ENCODE measurements around the gene ATXN1. TPM values are rescaled to one million over a fixed set of nuclear protein-coding genes. Genes with fewer than 3 reads are reported as not detected.

The ATXN1 gene
- total and polyA plus RNA-seq, 2 of the 8 experiments (the other 6 are each of a cell fraction or from before 2014, with no cell fraction given), result 1.6 to 4.0 TPM

- Histone ChIP-seq H3K9ac (replicated peaks in 1 of 4; ENCODE audit: extremely low read depth in 1 of 4, low read depth in 3 of 4, low read length in 3 of 4) (no peak overlapping the region), H3K79me1 (ENCODE audit: low read depth, low read length) (no peaks in the 10 kb centered on the region), H4K20me1 (replicated peaks in 1 of 2; ENCODE audit: control insufficient read depth in 1 of 2, insufficient read depth in 2 of 2, low read length in 2 of 2) (no peaks in the 10 kb centered on the region), H3K36me3 (ENCODE audit: control insufficient read depth in 2 of 4, insufficient read depth in 4 of 4, low read length in 3 of 4) (no peaks in the 10 kb centered on the region), H3K23ac (ENCODE audit: insufficient read length) (no peak overlapping the region), H2BK12ac (ENCODE audit: low read depth, low read length) (no peak overlapping the region), H3K23me2 (ENCODE audit: low read depth, low read length) (no peaks in the 10 kb centered on the region), H3K4ac (replicated peaks; ENCODE audit: insufficient read length, low read depth, low read length) (no peak overlapping the region), H4K8ac (ENCODE audit: extremely low read depth, insufficient read depth, low read length) (no peak overlapping the region), H3K4me2 (ENCODE audit: insufficient read depth in 1 of 2, low read depth in 2 of 2, low read length in 2 of 2) (no peak overlapping the region), H4K5ac (ENCODE audit: insufficient read length, low read depth, low read length) (no peak overlapping the region), H2BK15ac (ENCODE audit: low read length) (no peak overlapping the region), H2BK20ac (ENCODE audit: low read length) (no peak overlapping the region), H3K56ac (replicated peaks; ENCODE audit: insufficient read length, low read depth, low read length) (no peak overlapping the region), H3K4me3 (ENCODE audit: extremely low read depth in 1 of 4, insufficient read depth in 2 of 4, low read depth in 3 of 4, low read length in 4 of 4) (no peak overlapping the region), H3K27ac (ENCODE audit: low read depth, low read length) (no peak overlapping the region), H2AFZ (ENCODE audit: low read length) (no peak overlapping the region), H3K79me2 (ENCODE audit: control insufficient read depth in 1 of 2, insufficient read depth in 2 of 2, low read length in 2 of 2) (no peaks in the 10 kb centered on the region), H2AK5ac (ENCODE audit: low read depth, low read length) (no peak overlapping the region), H2BK5ac (ENCODE audit: low read depth, low read length) (no peak overlapping the region), H3K9me3 (ENCODE audit: insufficient read depth in 2 of 2, low read depth in 1 of 2, low read length in 1 of 2) (no peaks in the 10 kb centered on the region), H3K4me1 (replicated peaks in 1 of 4; ENCODE audit: control insufficient read depth in 3 of 4, insufficient read depth in 4 of 4, low read length in 3 of 4) (peaks cover 0 to 5% (median 3%) of the 10 kb centered on the region in 4 experiments; a peak in 4 of 7 replicates), H2BK120ac (replicated peaks; ENCODE audit: low read depth, low read length) (no peak overlapping the region), H3K18ac (ENCODE audit: extremely low read depth, low read length) (no peak overlapping the region), H4K91ac (replicated peaks; ENCODE audit: insufficient read length, low read length) (no peak overlapping the region), H3K27me3 (replicated peaks in 1 of 4; ENCODE audit: control insufficient read depth in 3 of 4, extremely low read depth in 1 of 4, insufficient read depth in 3 of 4, low read length in 3 of 4) (no peaks in the 10 kb centered on the region), H3K14ac (ENCODE audit: insufficient read length) (no peak overlapping the region)
- no peak for DNase-seq (ENCODE audit: low read depth in 1 of 2, low spot score in 2 of 2)
- ChIA-PET POLR2A (ENCODE audit: partially characterized antibody) (no interaction called here), CTCF (ENCODE audit: partially characterized antibody) (interaction anchor here (0.6 to 2.0 kb wide), 7 partner anchors 9 to 1685 kb away, joined by 3 to 5 read pairs (median 3); no protein-coding TSS in a partner anchor)
- FAIRE-seq, result no peak
- 77% methylated on average over 2 of the region's 2 CpGs; no CpG with 5 or more reads in 1 of the 2 experiments for WGBS, 2 experiments (ENCODE audit: extremely low coverage in 1 of 2, insufficient coverage in 1 of 2, insufficient read length in 1 of 2, insufficient replicate concordance in 2 of 2, low coverage in 1 of 2, low lambda C conversion rate in 2 of 2, missing lambda C conversion rate in 1 of 2)
- no peak for TF ChIP-seq POLR2AphosphoS5 (IDR thresholded peaks at IDR 0.05; ENCODE audit: low read depth, low read length)
- no peak for TF ChIP-seq CHD1 (IDR thresholded peaks at IDR 0.05; ENCODE audit: low read depth, low read length)
- TF ChIP-seq NANOG (IDR thresholded peaks at IDR 0.05; ENCODE audit: insufficient read depth, low read depth, low read length, poor library complexity, severe bottlenecking), result no peak
- no peak for TF ChIP-seq JUND (IDR thresholded peaks at IDR 0.05; ENCODE audit: low read length)
- TF ChIP-seq RBBP5 (IDR thresholded peaks at IDR 0.05; ENCODE audit: borderline replicate concordance, low read depth, low read length), result no peak
- no peak for TF ChIP-seq TAF1 (IDR thresholded peaks at IDR 0.05; ENCODE audit: low read depth, low read length)
- no peak for TF ChIP-seq SAP30 (IDR thresholded peaks at IDR 0.05; ENCODE audit: insufficient read depth, insufficient replicate concordance, low read length)
- TF ChIP-seq, protein P1, sequence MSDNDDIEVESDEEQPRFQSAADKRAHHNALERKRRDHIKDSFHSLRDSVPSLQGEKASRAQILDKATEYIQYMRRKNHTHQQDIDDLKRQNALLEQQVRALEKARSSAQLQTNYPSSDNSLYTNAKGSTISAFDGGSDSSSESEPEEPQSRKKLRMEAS (IDR thresholded peaks at IDR 0.05), result no peak
- TF ChIP-seq ASH2L (IDR thresholded peaks at IDR 0.05; ENCODE audit: low read length), result no peak
- no peak for TF ChIP-seq TAF7 (optimal IDR thresholded peaks at IDR 0.05; ENCODE audit: borderline replicate concordance, low read depth, low read length)
- no peak for TF ChIP-seq RFX5 (IDR thresholded peaks at IDR 0.05; ENCODE audit: borderline replicate concordance, low read depth, low read length)
- TF ChIP-seq BRCA1 (IDR thresholded peaks at IDR 0.05; ENCODE audit: low read depth, low read length), result no peak
- TF ChIP-seq SIRT6 (IDR thresholded peaks at IDR 0.05; ENCODE audit: low read length), result no peak
- no peak for TF ChIP-seq MAFK (IDR thresholded peaks at IDR 0.05; ENCODE audit: low read depth, low read length)
- no peak for TF ChIP-seq RXRA (IDR thresholded peaks at IDR 0.05; ENCODE audit: insufficient read depth, low read depth, low read length)
Observed at GRCh38 chr6:16256781-16257180, 504.5 kb downstream of the ATXN1 start.
